HG03097 (cell line): ENCODE data around the gene ZNF831.

Experiments
- ATAC-seq: cut with Tn5 transposase; IDR thresholded peaks from one replicate; pipeline ENCODE4 v1.9.1; 2021; ENCODE audit not compliant: unreplicated experiment, low FRiP score

ZNF831 gene

GRCh38 chr20:59295531-59295930, 131.9 kb downstream of the ZNF831 start:
- no peak for ATAC-seq

GRCh38 chr20:59297686-59298085, 134.1 kb downstream of the ZNF831 start:
- ATAC-seq = no peak

- no peak for ATAC-seq
Observed at GRCh38 chr20:59299945-59300332, 136.3 kb downstream of the ZNF831 start.

- no peak for ATAC-seq
Observed at GRCh38 chr20:59300333-59301081, 136.9 kb downstream of the ZNF831 start, which contains the start of gene EDN3. TSS of gene EDN3 (plus strand) at chr20:59300611. CDS start at chr20:59300813, 202 bp downstream.

DNA sequence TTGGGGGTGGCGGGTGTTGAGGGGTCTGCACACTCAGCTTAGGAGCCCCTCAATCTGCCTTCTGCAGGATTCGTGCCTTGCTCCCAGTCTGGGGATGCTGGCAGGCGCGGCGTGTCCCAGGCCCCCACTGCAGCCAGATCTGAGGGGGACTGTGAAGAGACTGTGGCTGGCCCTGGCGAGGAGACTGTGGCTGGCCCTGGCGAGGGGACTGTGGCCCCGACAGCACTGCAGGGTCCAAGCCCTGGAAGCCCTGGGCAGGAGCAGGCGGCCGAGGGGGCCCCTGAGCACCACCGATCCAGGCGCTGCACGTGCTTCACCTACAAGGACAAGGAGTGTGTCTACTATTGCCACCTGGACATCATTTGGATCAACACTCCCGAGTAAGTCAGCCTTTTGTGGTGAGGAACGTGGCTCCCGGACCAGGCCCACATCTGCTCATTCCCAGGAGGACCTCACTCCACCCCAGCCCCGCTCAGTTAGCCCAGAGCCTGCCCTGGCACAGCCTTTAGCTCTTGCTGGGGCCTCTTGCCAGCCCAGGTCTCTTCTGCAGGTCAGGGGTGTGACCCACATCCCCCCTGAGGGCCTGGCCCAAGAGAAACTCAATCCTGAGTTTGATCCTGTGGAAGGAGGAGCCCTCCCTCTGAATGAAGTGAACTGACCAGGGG, 137.9 kb downstream of the ZNF831 start:
- no peak for ATAC-seq

DNA sequence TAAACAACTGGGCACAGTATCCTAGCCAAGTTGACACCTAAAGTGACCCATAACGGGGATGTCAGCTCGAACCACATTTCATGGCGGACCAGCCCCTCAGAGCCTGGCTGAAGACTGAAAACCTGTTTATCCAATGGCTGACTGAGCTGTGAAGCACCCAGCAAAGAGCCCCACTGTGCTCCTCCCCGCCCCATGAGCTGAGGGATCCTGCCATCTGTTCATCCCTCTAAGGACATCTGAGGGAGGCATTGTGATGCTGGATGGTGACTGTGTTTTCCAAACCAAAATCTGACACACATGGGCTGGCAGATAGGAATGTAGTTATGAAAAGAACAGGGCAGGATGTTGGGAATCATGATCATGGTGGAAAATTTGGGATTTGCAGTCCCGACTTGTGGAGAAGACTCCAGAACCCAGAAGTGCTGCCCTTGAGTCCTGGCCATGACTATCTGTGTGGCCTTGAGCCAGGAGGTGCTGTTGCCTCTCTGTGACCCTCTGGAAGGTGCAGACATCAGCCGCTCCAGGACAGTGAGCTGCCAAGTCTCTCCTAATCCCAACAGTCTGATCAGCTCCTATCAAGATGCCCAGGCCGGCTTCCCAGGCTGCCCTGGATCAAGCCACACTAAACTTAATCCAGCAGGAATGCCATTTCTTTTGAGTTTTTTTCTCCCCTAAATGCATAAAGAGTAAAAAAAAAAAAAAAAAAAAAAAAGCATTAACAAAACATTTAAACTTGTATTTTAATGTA, 142.5 kb downstream of the ZNF831 start:
- ATAC-seq = no peak

GRCh38 chr20:59307270-59307669, 143.6 kb downstream of the ZNF831 start:
- no peak for ATAC-seq
